Bronchial epithelial cell (primary cell): Measurements from ENCODE around the gene TNFRSF21. TPM values are rescaled to one million over a fixed set of nuclear protein-coding genes. Genes with fewer than 3 reads are reported as not detected.

Experiments
- DNase-seq: peaks from one replicate; pipeline ENCODE4 v3.0.0-alpha.2; 2010; ENCODE audit warnings: low read depth
- FAIRE-seq: peaks from 2 replicates; lab custom pipeline; 2011; peaks lifted over from hg19 to GRCh38; lab: Jason Lieb, UNC
- H3K27me3 ChIP-seq: 2 replicates; pipeline ENCODE4 v1.5.1; 2011; ENCODE audit warnings: low read length; ENCODE audit not compliant: control insufficient read depth, insufficient read depth
- H3K36me3 ChIP-seq: 2 replicates; pipeline ENCODE4 v1.5.1; 2011; ENCODE audit warnings: low read length; ENCODE audit not compliant: control insufficient read depth, insufficient read depth
- H3K4me3 ChIP-seq: 2 replicates; pipeline ENCODE4 v1.5.1; 2011; ENCODE audit warnings: mild to moderate bottlenecking, low read depth, low read length, control low read depth
- total RNA-seq: library from RNA; depleted of rRNA; stranded (reverse); fragments of >200 nt; gene quantifications from 2 replicates; pipeline ENCODE4 v1.2.1, GENCODE V29; 2014
- TF ChIP-seq, protein P1 (sequence below): IDR thresholded peaks from 2 replicates; pipeline ENCODE4 v1.5.1; 2011; ENCODE audit warnings: mild to moderate bottlenecking, moderate library complexity, low read length, control low read depth, inconsistent platforms; ENCODE audit not compliant: insufficient read depth, severe bottlenecking

The TNFRSF21 gene
- total RNA-seq, 1 donor from 2014 or later: 42.4 TPM

GRCh38 chr6:47235964-47236760, 73.5 kb downstream of the TNFRSF21 start:
- DNase-seq (no peak), FAIRE-seq (no peak)
- H3K27me3 ChIP-seq: no peaks in the 10 kb centered on the region
- no peak overlapping the region for H3K4me3 ChIP-seq
- TF ChIP-seq, protein P1, sequence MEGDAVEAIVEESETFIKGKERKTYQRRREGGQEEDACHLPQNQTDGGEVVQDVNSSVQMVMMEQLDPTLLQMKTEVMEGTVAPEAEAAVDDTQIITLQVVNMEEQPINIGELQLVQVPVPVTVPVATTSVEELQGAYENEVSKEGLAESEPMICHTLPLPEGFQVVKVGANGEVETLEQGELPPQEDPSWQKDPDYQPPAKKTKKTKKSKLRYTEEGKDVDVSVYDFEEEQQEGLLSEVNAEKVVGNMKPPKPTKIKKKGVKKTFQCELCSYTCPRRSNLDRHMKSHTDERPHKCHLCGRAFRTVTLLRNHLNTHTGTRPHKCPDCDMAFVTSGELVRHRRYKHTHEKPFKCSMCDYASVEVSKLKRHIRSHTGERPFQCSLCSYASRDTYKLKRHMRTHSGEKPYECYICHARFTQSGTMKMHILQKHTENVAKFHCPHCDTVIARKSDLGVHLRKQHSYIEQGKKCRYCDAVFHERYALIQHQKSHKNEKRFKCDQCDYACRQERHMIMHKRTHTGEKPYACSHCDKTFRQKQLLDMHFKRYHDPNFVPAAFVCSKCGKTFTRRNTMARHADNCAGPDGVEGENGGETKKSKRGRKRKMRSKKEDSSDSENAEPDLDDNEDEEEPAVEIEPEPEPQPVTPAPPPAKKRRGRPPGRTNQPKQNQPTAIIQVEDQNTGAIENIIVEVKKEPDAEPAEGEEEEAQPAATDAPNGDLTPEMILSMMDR: no peak
- peaks cover 22% of the 10 kb centered on the region for H3K36me3 ChIP-seq

GRCh38 chr6:47235421-47235820, 74.3 kb downstream of the TNFRSF21 start:
- no peak overlapping the region for H3K4me3 ChIP-seq
- peaks cover 22% of the 10 kb centered on the region for H3K36me3 ChIP-seq
- DNase-seq (no peak), FAIRE-seq (no peak)
- H3K27me3 ChIP-seq: no peaks in the 10 kb centered on the region
- TF ChIP-seq, protein P1: no peak

DNA sequence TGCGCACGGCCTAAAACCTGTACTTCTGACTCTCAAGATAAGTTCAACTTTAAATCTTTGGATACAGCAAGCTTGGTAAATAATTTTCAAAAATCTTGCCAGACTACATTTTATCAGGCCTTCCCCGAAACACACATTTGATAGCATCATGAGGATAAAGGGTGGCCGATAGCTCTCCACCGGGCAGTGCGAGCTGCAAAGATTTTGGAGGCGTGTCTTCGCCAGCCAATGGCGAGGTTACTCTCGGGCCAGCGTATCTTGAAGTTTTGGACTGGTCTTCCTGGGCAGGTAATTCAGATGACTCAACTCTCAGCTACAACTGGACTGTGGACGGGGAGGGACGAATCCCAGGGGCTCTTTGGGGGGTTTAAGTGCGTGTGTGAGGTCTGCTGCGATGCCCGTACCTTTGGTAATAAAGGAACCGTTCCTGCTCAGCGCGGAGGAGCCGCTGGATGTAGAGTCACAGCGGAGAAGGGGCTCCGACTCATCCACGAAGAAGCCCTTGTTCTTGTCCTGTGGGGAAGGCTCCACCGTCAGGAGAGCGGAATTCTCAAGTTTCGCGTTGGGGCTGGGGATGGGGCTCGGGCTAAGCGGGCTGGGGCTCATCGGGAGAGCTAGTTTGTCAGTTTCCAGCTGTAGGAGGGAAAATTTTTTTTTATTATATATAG, 75.3 kb downstream of the TNFRSF21 start:
- H3K4me3 ChIP-seq: no peak overlapping the region
- no peaks in the 10 kb centered on the region for H3K27me3 ChIP-seq
- FAIRE-seq (no peak), DNase-seq (no peak)
- peaks cover 20% of the 10 kb centered on the region for H3K36me3 ChIP-seq
- TF ChIP-seq, protein P1: no peak

- no peaks in the 10 kb centered on the region for H3K27me3 ChIP-seq
- H3K4me3 ChIP-seq: no peak overlapping the region
- TF ChIP-seq, protein P1: no peak
- no peak for DNase-seq
- no peak for FAIRE-seq
- H3K36me3 ChIP-seq: peaks cover 14% of the 10 kb centered on the region
Observed at GRCh38 chr6:47231151-47231550, 78.6 kb downstream of the TNFRSF21 start.

- TF ChIP-seq, protein P1: no peak
- no peak for FAIRE-seq
- Histone ChIP-seq H3K36me3 (peaks cover 14% of the 10 kb centered on the region), H3K27me3 (no peaks in the 10 kb centered on the region), H3K4me3 (no peak overlapping the region)
- no peak for DNase-seq
Observed at GRCh38 chr6:47230579-47230978, 79.1 kb downstream of the TNFRSF21 start.
